ENCODE results near the gene ACAD9. TPM values are rescaled to one million over a fixed set of nuclear protein-coding genes. Genes with fewer than 3 reads are reported as not detected.
"Not testable (repeated sequence)": the region's sequence is repeated elsewhere in the genome, so short reads cannot be mapped to it uniquely, and the experiment has no call there.

Gene ACAD9
- total RNA-seq (2021; fragmentation: NEBNext Ultra II Directional; extraction: Animal tissue kit (Norgen Biotek cat#: 25700)) = 10 to 100 TPM; 37.5 to 47.1 (median 45.1) TPM
- long read RNA-seq, transcript ACAD9-201 (18 exons, 2,454 nt) = major isoform, 33 of 50 reads
- long read RNA-seq, partial matches to known transcripts = 8 of 50 reads
- long read RNA-seq, other reads (novel, unspliced or antisense) = 5 of 50 reads

DNA sequence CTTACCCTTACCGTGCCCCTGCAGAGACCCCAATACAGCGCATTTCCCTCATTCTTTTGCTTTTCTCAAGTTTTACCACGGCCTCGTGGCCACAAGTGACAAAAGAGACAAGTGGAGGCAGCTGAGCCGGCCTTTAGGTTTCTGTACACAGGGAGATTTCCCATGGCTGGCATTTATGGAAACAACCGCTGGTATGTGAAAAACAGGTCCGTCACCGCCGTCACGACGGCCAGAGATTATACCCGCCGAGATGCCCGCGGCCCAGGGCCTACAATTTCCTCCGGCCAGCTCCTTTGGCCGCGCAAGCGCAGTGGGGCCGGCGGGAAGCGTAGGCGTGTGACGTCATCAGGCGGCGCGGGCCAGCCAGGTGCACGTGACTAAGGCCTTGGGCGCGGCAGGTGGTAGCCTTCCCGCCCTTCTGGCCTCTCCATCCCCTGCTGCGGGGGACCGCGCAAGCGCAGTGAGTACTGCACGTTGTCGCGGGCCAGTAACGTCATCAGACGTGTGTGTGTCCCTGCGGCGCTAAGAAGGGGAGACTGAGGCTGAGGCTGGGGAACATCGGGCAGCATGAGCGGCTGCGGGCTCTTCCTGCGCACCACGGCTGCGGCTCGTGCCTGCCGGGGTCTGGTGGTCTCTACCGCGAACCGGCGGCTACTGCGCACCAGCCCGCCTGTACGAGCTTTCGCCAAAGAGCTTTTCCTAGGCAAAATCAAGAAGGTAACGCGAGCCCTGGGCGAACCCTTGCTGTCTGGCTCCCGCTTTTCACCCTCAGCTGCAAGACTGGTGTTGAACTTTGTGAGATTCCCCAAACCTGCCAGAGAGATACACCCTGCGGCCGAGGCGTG is at the start of gene ACAD9:
Gene ACAD9 (plus strand): TSS at position 496 of the 845 bp plus-strand sequence. CDS start 72 bp downstream, at position 568.
- Mint-ChIP-seq H3K4me1 (ENCODE audit: low read depth) (peaks cover 45% of the 10 kb centered on the region), H3K27me3 (ENCODE audit: insufficient read depth) (peaks cover 1% of the 10 kb centered on the region; the same call in 1 of the 2 replicates), H3K4me3 (peak within 1 kb of the TSS; percentile 93), H3K36me3 (ENCODE audit: low read depth) (peaks cover 17% of the 10 kb centered on the region; the same call in 1 of the 2 replicates), H3K9me3 (no peaks in the 10 kb centered on the region), H3K27ac (peak within 1 kb of the TSS; percentile 99)
- TF ChIP-seq, protein P1, sequence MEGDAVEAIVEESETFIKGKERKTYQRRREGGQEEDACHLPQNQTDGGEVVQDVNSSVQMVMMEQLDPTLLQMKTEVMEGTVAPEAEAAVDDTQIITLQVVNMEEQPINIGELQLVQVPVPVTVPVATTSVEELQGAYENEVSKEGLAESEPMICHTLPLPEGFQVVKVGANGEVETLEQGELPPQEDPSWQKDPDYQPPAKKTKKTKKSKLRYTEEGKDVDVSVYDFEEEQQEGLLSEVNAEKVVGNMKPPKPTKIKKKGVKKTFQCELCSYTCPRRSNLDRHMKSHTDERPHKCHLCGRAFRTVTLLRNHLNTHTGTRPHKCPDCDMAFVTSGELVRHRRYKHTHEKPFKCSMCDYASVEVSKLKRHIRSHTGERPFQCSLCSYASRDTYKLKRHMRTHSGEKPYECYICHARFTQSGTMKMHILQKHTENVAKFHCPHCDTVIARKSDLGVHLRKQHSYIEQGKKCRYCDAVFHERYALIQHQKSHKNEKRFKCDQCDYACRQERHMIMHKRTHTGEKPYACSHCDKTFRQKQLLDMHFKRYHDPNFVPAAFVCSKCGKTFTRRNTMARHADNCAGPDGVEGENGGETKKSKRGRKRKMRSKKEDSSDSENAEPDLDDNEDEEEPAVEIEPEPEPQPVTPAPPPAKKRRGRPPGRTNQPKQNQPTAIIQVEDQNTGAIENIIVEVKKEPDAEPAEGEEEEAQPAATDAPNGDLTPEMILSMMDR (IDR thresholded peaks at IDR 0.05) = no peak
- DNase-seq = peak; percentile 95

DNA sequence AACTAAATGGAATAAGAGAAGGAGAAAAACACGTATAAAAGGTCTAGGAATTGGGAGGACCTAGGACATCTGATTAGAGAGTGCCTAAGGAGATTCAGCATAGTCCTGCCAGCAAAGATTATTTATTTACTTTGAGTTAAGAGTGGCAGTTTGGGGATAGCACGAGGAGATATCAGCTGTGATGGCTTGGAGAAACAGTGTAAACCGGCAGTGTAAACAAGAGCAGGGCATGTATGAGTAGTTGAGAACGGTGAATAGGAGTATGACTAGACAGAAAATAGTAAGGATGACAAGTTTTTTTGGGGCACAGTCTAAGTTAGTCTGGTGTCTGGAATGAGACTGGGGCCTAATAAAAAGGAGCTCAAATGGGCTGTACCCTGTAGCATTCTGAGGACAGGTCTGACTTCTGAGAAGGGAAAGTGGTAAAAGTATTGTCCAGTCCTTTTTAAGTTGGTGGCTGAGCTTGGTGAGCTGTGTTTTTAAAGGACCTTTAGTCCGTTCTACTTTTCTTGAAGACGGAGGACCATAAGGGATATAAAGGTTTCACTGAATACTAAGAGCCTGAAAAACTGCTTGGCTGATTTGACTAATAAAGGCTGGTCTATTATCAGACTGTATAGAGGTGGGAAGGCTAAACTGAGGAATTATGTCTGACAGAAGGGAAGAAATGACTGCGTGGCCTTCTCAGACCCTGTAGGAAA is 49.3 kb upstream of the ACAD9 start:
- H3K9me3 Mint-ChIP-seq; H3K27ac Mint-ChIP-seq; H3K4me3 Mint-ChIP-seq; DNase-seq; H3K27me3 Mint-ChIP-seq (ENCODE audit: insufficient read depth); H3K4me1 Mint-ChIP-seq (ENCODE audit: low read depth); H3K36me3 Mint-ChIP-seq (ENCODE audit: low read depth): not testable (repeated sequence)

DNA sequence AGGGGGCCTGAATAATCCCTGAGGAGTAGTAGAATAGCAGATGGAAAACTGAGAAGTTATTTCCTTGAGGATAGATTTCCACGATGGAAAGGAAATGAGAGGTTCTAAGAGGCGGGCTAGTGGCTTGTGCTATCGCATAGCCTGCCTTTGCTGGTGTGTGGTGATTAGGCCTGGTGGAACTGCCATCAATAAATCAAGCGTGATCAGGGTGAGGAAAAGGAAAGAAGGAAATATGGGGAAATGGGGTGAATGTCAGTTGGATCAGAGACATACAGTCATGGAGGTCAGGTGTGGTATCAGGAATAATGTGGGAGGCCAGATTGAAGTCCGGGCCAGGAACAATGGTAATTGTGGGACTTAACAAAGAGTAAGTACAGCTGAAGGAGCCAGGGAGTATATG is 48.7 kb upstream of the ACAD9 start:
- H3K27me3 Mint-ChIP-seq (ENCODE audit: insufficient read depth); H3K4me3 Mint-ChIP-seq; DNase-seq; H3K36me3 Mint-ChIP-seq (ENCODE audit: low read depth); H3K27ac Mint-ChIP-seq; H3K9me3 Mint-ChIP-seq; H3K4me1 Mint-ChIP-seq (ENCODE audit: low read depth): not testable (repeated sequence)

DNA sequence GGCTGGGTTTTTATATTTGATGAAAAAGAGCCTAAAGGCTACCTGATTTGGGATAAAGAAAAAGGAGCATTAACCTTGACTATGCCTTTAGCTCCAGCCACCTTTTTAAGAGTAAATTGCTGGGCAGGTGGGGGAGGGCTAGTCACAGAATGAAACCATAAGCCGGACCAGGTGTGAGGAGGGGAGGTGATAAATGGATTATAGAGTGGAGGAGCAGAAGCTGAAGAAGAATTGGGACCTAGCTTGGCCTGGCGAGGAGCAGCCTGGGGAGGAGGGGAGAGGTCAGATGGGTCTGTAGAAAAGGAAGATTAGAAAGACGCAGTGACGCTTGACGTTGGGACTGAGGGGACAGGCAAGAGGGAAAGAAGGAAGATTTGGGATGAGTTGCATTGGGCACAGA is 46.4 kb upstream of the ACAD9 start:
- not testable (repeated sequence) for H3K4me3 Mint-ChIP-seq; H3K4me1 Mint-ChIP-seq (ENCODE audit: low read depth); H3K9me3 Mint-ChIP-seq; H3K27ac Mint-ChIP-seq; DNase-seq; H3K27me3 Mint-ChIP-seq (ENCODE audit: insufficient read depth); H3K36me3 Mint-ChIP-seq (ENCODE audit: low read depth)

DNA sequence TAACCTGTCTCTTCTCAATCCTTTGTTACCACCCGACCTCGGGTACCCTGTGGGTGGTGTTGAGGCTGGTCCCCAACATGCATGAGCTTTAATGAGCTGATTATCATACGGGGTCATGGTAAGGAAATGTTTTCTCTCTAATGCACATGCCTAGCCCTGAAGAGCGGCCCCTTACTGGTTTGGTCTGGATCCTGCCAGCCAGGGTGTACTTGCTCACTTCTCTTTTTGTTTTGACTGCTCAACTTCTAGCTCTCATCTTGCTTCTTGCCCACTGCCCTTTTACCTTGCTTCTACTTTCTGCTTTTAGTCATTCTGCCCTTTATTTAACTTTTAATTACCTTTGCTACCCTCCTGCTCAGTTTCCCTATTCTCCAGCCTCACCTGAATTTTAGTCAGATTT is 44.3 kb upstream of the ACAD9 start:
- DNase-seq = no peak
- H3K27me3 Mint-ChIP-seq (ENCODE audit: insufficient read depth) = peaks cover 2% of the 10 kb centered on the region
- H3K27ac Mint-ChIP-seq = no peak overlapping the region
- no peaks in the 10 kb centered on the region for H3K4me1 Mint-ChIP-seq (ENCODE audit: low read depth)
- H3K9me3 Mint-ChIP-seq = no peaks in the 10 kb centered on the region
- TF ChIP-seq, protein P1 (IDR thresholded peaks at IDR 0.05) = no peak
- no peak overlapping the region for H3K4me3 Mint-ChIP-seq
- H3K36me3 Mint-ChIP-seq (ENCODE audit: low read depth) = no peaks in the 10 kb centered on the region

DNA sequence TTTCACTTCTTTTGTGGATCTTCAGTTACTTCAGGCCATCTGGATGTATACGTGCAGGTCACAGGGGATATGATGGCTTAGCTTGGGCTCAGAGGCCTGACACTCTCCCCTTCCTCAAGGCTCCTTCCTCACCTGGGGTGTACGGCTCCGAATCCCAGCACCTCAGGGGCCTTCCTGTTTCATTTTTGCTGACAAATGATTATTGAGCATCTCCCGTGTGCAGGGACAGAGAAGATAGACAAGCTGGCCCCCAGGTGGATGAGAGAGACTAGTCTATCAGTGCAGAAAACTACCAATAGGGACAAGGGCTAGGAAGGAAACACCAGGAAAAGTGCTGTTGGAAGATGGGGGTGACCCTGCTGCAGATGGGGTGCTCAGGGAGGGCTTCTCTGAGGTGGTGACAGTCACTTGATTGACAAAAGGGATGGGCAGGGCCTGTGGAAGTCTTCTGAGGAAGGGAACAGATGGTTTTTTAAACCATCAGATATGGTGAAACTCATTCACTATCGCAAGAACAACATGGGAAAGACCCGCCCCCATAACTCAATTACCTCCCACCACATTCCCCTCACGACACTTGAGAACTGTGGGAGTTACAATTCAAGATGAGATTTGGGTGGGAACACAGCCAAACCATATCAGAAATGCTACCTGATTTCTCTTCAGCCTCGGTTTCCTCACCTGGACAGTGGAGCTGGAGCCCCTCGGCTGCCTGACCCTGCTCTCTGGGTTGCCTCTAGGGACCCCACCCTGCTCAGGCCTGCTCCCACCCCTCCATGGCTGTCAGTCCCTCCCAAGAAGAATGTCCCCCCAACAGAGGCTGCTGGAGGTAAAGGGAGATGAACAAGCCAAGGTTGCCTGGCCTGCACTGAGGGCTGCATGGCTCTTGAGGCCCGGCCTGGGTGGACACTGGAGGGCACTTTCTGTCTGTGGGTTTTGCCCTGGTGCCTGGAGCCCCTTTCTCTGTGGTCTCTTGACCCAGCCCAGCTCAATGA is 37.2 kb upstream of the ACAD9 start:
- TF ChIP-seq, protein P1 (IDR thresholded peaks at IDR 0.05) = no peak
- no peaks in the 10 kb centered on the region for H3K36me3 Mint-ChIP-seq (ENCODE audit: low read depth)
- no peak for DNase-seq
- no peaks in the 10 kb centered on the region for H3K9me3 Mint-ChIP-seq
- peaks cover 4% of the 10 kb centered on the region; the same call in 1 of the 2 replicates for H3K27me3 Mint-ChIP-seq (ENCODE audit: insufficient read depth)
- no peak overlapping the region for H3K4me3 Mint-ChIP-seq
- no peak overlapping the region for H3K27ac Mint-ChIP-seq
- H3K4me1 Mint-ChIP-seq (ENCODE audit: low read depth) = peaks cover 22% of the 10 kb centered on the region
